NB4 (cell line): Measurements from ENCODE around the gene AQR.

Experiments
- CTCF ChIP-seq: IDR thresholded peaks from one replicate; pipeline ENCODE4 v1.5.1; 2012; ENCODE audit warnings: low read depth, low read length
- MYC ChIP-seq: IDR thresholded peaks from 2 replicates; pipeline ENCODE4 v1.6.1; 2011; ENCODE audit warnings: low read depth, low read length
- POLR2A ChIP-seq: IDR thresholded peaks from 2 replicates; pipeline ENCODE4 v1.6.1; 2011; ENCODE audit warnings: mild to moderate bottlenecking; ENCODE audit not compliant: insufficient read length; ENCODE audit errors: extremely low read depth

DNA sequence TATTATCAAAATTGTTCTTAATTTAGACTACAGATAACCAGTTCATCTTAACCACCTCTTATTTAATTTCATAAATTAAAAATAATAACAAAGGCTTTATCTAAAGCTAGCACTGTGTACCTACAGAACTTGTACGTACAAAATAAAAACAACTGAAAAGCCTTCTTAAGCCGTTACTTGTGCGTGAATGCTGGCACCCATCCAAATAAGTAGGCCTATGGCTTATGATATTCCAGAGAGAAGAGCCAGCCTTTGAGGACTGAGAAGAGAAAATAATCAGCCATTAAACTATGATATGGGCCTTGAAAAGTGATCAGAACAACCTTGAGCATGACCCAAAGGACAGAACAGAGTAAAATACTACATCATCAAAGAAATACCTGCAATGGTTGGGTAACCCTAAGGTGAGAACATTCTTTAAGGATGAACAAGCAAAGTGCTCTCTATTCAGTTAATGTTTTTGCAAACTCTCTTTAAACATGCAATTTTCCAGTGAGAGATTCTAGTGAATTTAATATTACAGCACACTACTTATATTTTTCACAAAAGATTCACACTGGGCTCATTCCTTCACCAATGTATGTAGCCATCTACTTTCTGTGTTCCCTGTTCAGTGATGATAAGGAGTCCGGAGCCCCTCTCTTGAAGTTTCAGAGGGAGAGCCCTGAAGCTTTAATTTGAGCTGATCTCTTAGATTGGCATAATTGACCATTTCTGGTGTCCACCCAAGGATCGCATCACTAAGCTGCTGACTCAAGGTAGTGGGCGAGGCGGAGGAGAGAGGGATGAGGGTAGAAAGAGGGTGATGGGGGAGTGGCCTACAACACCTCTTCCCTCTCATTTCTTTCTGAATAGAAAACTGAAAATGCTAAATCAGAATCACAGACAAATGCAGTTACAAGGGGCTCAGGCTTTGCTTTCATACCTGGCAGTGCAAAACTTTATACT, 166.5 kb downstream of the AQR start:
- no peak for TF ChIP-seq CTCF
- no peak for TF ChIP-seq POLR2A
- TF ChIP-seq MYC = no peak
